Measurements from ENCODE around the gene PLK3. TPM values are rescaled to one million over a fixed set of nuclear protein-coding genes. Genes with fewer than 3 reads are reported as not detected.

The PLK3 gene
- total and polyA plus RNA-seq, 3 experiments from 2014 or later, result 22.5 to 114 (median 104) TPM

GRCh38 chr1:44784094-44785028, 15.8 kb upstream of the PLK3 start:
- Mint-ChIP-seq H3K27me3 (no peaks in the 10 kb centered on the region), H3K27ac (peak overlapping the region; percentile 59 to 96 (median 86)), H3K9me3 (no peaks in the 10 kb centered on the region), H3K4me1 (peaks cover 29 to 36% (median 30%) of the 10 kb centered on the region in 3 donors), H3K4me3 (peak overlapping the region; percentile 77 to 93 (median 82)), H3K36me3 (peaks cover 5 to 27% (median 9%) of the 10 kb centered on the region in 3 donors)
- ChIA-PET CTCF (interaction anchor here (0.7 to 5.9 kb wide), 11 partner anchors 8 to 234 kb away, joined by 3 to 39 read pairs (median 5); partner anchors contain the start of genes BTBD19, HECTD3, PLK3 and RPS8), POLR2A (interaction anchor here (0.7 to 5.8 kb wide), 5 partner anchors 9 to 237 kb away, joined by 3 to 49 read pairs (median 3); partner anchors contain the start of genes PLK3, RNU5D-1 and RPS8)
- DNase-seq, result peak in 4 of 5 donors; percentile 35 to 58 (median 40)
- Histone ChIP-seq H3K27ac (ENCODE audit: low read depth, low read length) (peak overlapping the region; percentile 47), H3K9me3 (ENCODE audit: low read length) (no peaks in the 10 kb centered on the region), H3K27me3 (ENCODE audit: insufficient read depth, low read length, poor library complexity, severe bottlenecking) (no peaks in the 10 kb centered on the region), H3K36me3 (ENCODE audit: insufficient read depth, low read length) (peaks cover 5% of the 10 kb centered on the region), H3K4me1 (ENCODE audit: insufficient read depth, low read length) (peaks cover 29% of the 10 kb centered on the region), H3K4me3 (ENCODE audit: low read length) (peak overlapping the region; percentile 53)

DNA sequence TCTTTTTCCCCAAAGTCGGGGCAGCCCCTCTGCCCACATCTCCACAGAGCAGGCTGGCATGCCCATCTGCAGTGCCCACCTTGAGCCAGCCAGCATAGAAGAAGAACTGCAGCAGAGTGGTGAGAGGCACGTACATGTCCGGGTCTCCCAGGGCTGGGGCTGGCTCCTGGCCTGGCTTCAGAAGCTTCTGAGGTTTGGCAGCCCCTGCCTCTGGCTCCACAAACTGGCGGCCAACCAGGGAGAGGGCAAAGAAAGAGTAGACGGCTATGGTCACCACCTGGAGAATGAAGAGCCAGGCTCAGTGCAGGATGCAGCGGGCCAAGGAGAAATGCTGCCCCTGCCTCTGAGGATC, 15.2 kb upstream of the PLK3 start:
- H3K9me3 Mint-ChIP-seq, result no peaks in the 10 kb centered on the region
- H3K36me3 Mint-ChIP-seq, result peaks cover 5 to 21% (median 7%) of the 10 kb centered on the region in 3 donors
- Histone ChIP-seq H3K27me3 (ENCODE audit: insufficient read depth, low read length, poor library complexity, severe bottlenecking) (no peaks in the 10 kb centered on the region), H3K4me3 (ENCODE audit: low read length) (peak overlapping the region; percentile 53), H3K36me3 (ENCODE audit: insufficient read depth, low read length) (peaks cover 5% of the 10 kb centered on the region), H3K9me3 (ENCODE audit: low read length) (no peaks in the 10 kb centered on the region), H3K27ac (ENCODE audit: low read depth, low read length) (no peak overlapping the region), H3K4me1 (ENCODE audit: insufficient read depth, low read length) (peaks cover 29% of the 10 kb centered on the region)
- no peak for DNase-seq
- peak overlapping the region; percentile 76 to 93 (median 82) for H3K4me3 Mint-ChIP-seq
- H3K27ac Mint-ChIP-seq, result peak overlapping the region; percentile 52 to 96 (median 83)
- ChIA-PET POLR2A (interaction anchor here (0.7 to 5.8 kb wide), 3 partner anchors 9 to 54 kb away, joined by 3 to 49 read pairs (median 6); partner anchors contain the start of genes PLK3, RNU5D-1 and RPS8), CTCF (interaction anchor here (1.0 to 5.9 kb wide), 12 partner anchors 8 to 727 kb away, joined by 3 to 39 read pairs (median 5); partner anchors contain the start of genes BTBD19, HECTD3, PLK3 and RNU5D-1)
- peaks cover 29 to 36% (median 30%) of the 10 kb centered on the region in 3 donors for H3K4me1 Mint-ChIP-seq
- no peaks in the 10 kb centered on the region for H3K27me3 Mint-ChIP-seq

DNA sequence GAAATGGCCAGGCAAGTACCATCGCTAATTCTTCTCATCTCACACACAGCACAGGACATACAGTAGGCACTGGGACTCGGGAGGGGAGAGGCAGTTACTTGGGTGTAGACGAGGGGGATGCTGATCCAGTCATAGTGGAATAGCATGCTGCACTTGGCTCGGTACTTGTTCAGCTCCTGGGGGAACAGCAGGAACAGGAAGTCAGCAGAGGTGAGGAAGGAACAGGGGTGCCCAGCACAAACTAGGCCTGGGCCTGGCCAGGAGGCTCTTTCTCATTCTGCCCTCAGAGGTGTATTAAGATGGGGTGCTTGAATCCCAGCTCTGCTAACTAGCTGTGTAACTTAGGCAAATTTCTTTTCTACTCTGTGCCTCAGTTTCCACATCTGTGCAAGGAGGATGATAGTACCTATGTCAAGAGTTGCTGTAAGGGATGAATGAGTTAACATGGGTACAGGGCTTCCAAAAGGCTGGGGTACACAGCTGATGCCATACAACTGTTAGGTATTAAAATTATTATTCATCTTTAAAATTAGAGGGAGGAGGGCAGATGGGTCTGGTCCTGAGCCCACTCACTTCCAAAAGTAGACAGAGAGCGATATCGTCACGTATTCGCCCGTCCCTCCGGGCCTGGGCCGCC, 14.6 kb upstream of the PLK3 start:
- Histone ChIP-seq H3K27ac (ENCODE audit: low read depth, low read length) (no peak overlapping the region), H3K27me3 (ENCODE audit: insufficient read depth, low read length, poor library complexity, severe bottlenecking) (no peaks in the 10 kb centered on the region), H3K4me1 (ENCODE audit: insufficient read depth, low read length) (peaks cover 29% of the 10 kb centered on the region), H3K9me3 (ENCODE audit: low read length) (no peaks in the 10 kb centered on the region), H3K36me3 (ENCODE audit: insufficient read depth, low read length) (peaks cover 5% of the 10 kb centered on the region), H3K4me3 (ENCODE audit: low read length) (peak overlapping the region; percentile 74)
- H3K27me3 Mint-ChIP-seq, result no peaks in the 10 kb centered on the region
- peaks cover 2 to 15% (median 5%) of the 10 kb centered on the region in 3 donors for H3K36me3 Mint-ChIP-seq
- ChIA-PET POLR2A (interaction anchor here (1.2 to 5.8 kb wide), 4 partner anchors 10 to 226 kb away, joined by 4 to 49 read pairs (median 6); partner anchors contain the start of genes PLK3, RPS8 and UROD), CTCF (interaction anchor here (0.6 to 5.9 kb wide), 13 partner anchors 9 to 726 kb away, joined by 3 to 39 read pairs (median 5); partner anchors contain the start of genes BTBD19, DYNLT4, HECTD3 and PLK3)
- peak overlapping the region; percentile 76 to 93 (median 82) for H3K4me3 Mint-ChIP-seq
- H3K4me1 Mint-ChIP-seq, result peaks cover 27 to 36% (median 30%) of the 10 kb centered on the region in 3 donors
- DNase-seq, result no peak
- peak overlapping the region; percentile 54 to 98 (median 83) for H3K27ac Mint-ChIP-seq
- no peaks in the 10 kb centered on the region for H3K9me3 Mint-ChIP-seq

DNA sequence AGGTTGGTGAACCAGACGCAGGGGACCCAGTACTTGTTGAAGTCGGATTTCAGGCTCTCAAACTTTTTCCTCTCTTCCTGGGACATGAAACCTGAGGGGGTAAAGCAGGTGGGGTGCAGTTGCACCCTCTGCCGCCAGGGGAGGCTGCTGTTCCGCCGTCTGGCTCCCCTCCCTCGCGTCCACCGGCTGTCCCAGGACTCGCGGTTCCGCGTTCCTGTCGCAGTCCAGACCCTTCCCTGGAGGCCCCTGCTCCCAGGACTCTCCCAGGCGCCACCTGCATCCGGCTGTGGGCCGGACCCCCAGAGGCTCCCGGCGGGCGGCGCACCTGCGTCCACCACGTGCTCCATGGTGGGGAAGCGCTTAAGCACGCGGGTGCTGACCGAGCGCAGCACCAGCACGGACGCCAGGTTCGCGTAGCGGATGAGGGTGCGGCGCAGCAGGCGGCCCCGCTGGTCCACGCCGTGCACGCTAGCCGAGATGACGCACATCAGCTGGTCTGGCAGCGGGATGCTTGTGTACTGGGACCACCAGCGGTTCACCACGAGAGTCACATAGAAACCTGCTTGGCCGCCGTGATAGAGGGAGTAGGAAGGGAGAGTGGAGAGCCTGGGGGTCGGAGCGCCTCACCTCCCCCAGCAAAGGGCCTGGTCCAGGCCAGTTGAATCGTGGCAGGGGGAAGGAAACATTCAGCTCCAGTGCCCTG, 13.9 kb upstream of the PLK3 start:
- POLR2A ChIA-PET, result interaction anchor here (0.6 to 5.8 kb wide), 5 partner anchors 10 to 226 kb away, joined by 3 to 49 read pairs (median 4); partner anchors contain the start of genes DYNLT4, PLK3, RPS8 and UROD
- peak; percentile 71 to 83 (median 77) for DNase-seq
- Histone ChIP-seq H3K9me3 (ENCODE audit: low read length) (no peaks in the 10 kb centered on the region), H3K27ac (ENCODE audit: low read depth, low read length) (no peak overlapping the region), H3K4me1 (ENCODE audit: insufficient read depth, low read length) (peaks cover 29% of the 10 kb centered on the region), H3K27me3 (ENCODE audit: insufficient read depth, low read length, poor library complexity, severe bottlenecking) (no peaks in the 10 kb centered on the region), H3K4me3 (ENCODE audit: low read length) (peak overlapping the region; percentile 74), H3K36me3 (ENCODE audit: insufficient read depth, low read length) (peaks cover 4% of the 10 kb centered on the region)
- H3K27me3 Mint-ChIP-seq, result no peaks in the 10 kb centered on the region
- peaks cover 27 to 36% (median 30%) of the 10 kb centered on the region in 3 donors for H3K4me1 Mint-ChIP-seq
- peaks cover under 1 to 8% (median 4%) of the 10 kb centered on the region in 3 donors for H3K36me3 Mint-ChIP-seq
- CTCF ChIA-PET, result interaction anchor here (0.6 to 5.9 kb wide), 22 partner anchors 8 to 726 kb away, joined by 3 to 39 read pairs (median 4); partner anchors contain the start of genes BTBD19, DYNLT4, HECTD3 and PLK3
- H3K9me3 Mint-ChIP-seq, result no peaks in the 10 kb centered on the region
- peak overlapping the region; percentile 77 to 98 (median 87) for H3K27ac Mint-ChIP-seq
- H3K4me3 Mint-ChIP-seq, result peak overlapping the region; percentile 76 to 93 (median 81)

- H3K36me3 ChIP-seq (ENCODE audit: insufficient read depth, low read length), result no peaks in the 10 kb centered on the region
- POLR2A ChIA-PET, result interaction anchor here (0.6 to 5.8 kb wide), 6 partner anchors 11 to 225 kb away, joined by 3 to 49 read pairs (median 4); partner anchors contain the start of genes DYNLT4, PLK3, RPS8 and UROD
- H3K27me3 ChIP-seq (ENCODE audit: insufficient read depth, low read length, poor library complexity, severe bottlenecking), result no peaks in the 10 kb centered on the region
- CTCF ChIA-PET, result interaction anchor here (0.6 to 5.9 kb wide), 16 partner anchors 9 to 517 kb away, joined by 3 to 39 read pairs (median 3); partner anchors contain the start of genes BTBD19, DYNLT4, HECTD3 and PLK3
- no peak overlapping the region for H3K27ac ChIP-seq (ENCODE audit: low read depth, low read length)
- Mint-ChIP-seq H3K9me3 (no peaks in the 10 kb centered on the region), H3K36me3 (peaks cover 0 to 4% (median 0%) of the 10 kb centered on the region in 3 donors), H3K27ac (peak overlapping the region; percentile 77 to 98 (median 87)), H3K27me3 (no peaks in the 10 kb centered on the region), H3K4me1 (peaks cover 27 to 36% (median 30%) of the 10 kb centered on the region in 3 donors), H3K4me3 (peak overlapping the region; percentile 76 to 93 (median 81))
- no peak for DNase-seq
- no peaks in the 10 kb centered on the region for H3K9me3 ChIP-seq (ENCODE audit: low read length)
- peak overlapping the region; percentile 74 for H3K4me3 ChIP-seq (ENCODE audit: low read length)
- peaks cover 29% of the 10 kb centered on the region for H3K4me1 ChIP-seq (ENCODE audit: insufficient read depth, low read length)
These were observed 13.2 kb upstream of the PLK3 start for GRCh38 chr1:44786841-44787426.

DNA sequence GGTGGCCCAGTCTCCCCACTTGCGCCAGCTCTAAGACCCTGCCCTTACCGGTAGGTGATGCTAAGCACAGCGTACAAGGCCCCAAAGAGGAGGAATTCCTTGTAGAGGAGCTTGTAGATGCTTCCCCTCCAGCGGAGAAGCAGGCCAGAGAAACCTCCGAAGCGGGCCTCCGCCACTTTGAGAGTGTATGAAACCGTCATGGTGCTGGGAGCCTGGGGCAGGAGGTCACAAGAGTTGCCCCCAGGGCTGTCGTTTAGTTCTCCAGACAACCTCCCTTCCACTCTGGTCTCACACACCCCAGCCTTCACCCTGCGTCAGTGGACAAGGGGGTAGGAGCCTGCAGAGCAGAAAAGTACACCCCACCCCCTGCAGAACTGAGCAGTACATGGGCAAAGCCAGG, 12.7 kb upstream of the PLK3 start:
- no peak for DNase-seq
- Histone ChIP-seq H3K9me3 (ENCODE audit: low read length) (no peaks in the 10 kb centered on the region), H3K27ac (ENCODE audit: low read depth, low read length) (no peak overlapping the region), H3K27me3 (ENCODE audit: insufficient read depth, low read length, poor library complexity, severe bottlenecking) (no peaks in the 10 kb centered on the region), H3K36me3 (ENCODE audit: insufficient read depth, low read length) (no peaks in the 10 kb centered on the region), H3K4me3 (ENCODE audit: low read length) (no peak overlapping the region), H3K4me1 (ENCODE audit: insufficient read depth, low read length) (peaks cover 29% of the 10 kb centered on the region)
- Mint-ChIP-seq H3K36me3 (peaks cover 0 to 2% (median 0%) of the 10 kb centered on the region in 3 donors), H3K9me3 (no peaks in the 10 kb centered on the region), H3K27ac (peak overlapping the region in 1 of 8 donors; percentile 72), H3K4me1 (peaks cover 27 to 36% (median 30%) of the 10 kb centered on the region in 3 donors), H3K27me3 (no peaks in the 10 kb centered on the region), H3K4me3 (no peak overlapping the region)
- CTCF ChIA-PET, result interaction anchor here (0.8 to 5.9 kb wide), 11 partner anchors 9 to 225 kb away, joined by 3 to 39 read pairs (median 5); partner anchors contain the start of genes BTBD19, DYNLT4, HECTD3 and PLK3
- POLR2A ChIA-PET, result interaction anchor here (0.8 to 5.8 kb wide), 3 partner anchors 12 to 32 kb away, joined by 3 to 49 read pairs (median 12); partner anchors contain the start of genes PLK3 and RPS8

All from CD8-positive, alpha-beta memory T cell (primary cell).